8988T (cell line): ENCODE data around the gene RND2.

Experiments
- DNase-seq: peaks from one replicate; pipeline ENCODE4 v3.0.0; 2011

RND2 gene

DNA sequence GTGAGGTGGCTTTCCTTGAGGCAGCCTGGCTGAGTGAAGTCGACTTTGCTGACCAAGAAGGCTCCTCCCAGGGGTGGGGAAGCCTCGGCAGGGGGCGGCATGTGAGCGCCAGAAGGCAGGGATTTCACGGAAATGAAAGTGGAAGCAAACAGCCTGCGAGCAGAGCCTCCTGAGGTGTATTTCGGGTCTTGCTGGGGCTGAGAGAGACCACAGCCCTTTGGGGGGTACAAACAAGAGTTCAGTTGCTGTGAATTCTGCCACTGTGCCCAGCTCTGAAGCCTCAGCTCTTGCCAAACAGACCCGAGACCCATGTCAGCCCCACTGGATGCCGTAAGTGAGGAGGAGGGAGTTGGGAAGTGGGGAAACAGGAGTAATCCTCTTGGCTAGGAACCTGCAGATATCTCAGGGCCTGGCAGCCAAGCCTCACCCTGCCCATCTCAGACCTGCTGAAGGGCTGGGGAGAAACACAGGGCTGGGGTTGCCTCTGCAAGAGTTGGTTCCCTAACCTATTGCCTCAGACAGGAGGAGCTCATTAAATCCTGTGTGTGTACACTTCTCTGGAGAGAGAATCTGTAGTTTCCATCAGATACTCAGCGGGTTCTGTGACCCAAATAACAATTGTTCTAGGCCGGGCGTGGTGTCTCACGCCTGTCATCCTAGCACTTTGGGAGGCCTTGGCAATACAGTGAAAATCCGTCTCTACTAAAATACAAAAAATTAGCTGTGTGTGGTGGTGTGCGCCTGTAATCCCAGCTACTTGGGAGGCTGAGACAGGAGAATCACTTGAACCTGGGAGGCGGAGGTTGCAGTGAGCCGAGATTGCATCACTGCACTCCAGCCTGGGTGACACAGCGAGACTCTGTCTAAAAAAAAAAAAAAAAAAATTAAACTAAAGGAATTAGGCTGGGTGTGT is 18.1 kb upstream of the RND2 start, which contains the start of gene IFI35:
IFI35 (plus strand) TSS at position 146 of the 913 bp plus-strand sequence; CDS start at position 310, 164 bp downstream.
- DNase-seq: no peak

DNA sequence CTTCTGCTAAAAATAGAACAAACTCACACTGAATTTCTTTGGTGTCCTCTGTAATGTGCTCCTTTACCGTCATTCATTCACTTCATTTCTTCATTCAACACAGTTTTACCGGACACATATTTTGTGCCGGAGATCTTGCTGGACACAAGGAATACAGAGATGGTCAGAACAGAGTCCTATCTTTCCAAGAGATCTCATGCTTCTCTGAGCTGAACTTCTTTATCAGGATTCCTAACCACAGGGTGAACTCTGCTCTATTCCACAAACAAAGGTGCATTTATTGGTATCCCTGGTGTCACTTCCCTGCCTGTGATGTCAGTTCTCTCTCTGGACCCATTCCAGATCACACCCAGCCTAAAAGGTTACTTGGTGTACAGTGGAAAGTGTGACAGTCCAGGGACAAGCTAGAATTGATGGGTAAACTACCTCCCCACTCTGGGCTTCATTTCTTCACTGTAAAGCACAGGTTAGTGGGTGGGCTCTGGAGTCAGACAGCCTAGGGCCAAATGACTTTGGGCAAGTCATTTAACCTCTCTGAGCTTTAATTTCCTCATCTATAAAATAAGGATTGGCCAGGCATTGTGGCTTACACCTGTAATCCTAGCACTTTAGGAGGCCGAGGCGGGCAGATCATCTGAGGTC is 14.2 kb upstream of the RND2 start:
- no peak for DNase-seq

DNA sequence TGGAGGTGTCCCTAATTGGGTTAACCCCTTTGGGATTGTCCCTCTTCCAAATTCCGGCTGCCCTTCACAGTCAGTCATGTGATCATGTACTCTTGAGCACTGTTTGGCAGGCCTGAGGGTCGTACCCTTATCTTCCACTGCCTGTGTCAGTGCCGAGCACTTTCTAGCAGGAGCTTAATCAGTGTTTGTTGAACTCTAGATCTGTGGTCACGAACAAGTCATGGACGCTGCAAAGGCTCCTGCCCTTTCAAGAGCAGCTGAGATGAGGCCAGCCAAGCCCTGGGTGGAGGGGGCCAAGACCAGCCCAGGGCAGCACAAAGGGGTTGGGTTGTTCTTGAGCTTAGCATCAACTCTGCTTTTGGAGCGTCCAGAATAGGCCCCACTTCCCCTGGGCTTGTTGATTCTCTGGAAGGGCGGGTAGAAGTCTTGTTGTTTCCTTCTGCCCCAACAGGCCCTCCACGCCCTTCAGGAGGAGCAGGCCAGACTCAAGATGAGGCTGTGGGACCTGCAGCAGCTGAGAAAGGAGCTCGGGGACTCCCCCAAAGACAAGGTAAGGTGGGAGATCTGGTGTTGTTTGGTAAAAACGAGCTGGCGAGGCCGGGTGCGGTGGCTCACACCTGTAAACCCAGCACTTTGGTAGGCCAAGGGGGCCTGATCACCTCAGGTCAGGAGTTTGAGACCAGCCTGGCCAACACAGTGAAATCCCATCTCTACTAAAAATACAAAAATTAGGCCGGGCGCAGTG is 13.1 kb upstream of the RND2 start:
- DNase-seq: no peak

DNA sequence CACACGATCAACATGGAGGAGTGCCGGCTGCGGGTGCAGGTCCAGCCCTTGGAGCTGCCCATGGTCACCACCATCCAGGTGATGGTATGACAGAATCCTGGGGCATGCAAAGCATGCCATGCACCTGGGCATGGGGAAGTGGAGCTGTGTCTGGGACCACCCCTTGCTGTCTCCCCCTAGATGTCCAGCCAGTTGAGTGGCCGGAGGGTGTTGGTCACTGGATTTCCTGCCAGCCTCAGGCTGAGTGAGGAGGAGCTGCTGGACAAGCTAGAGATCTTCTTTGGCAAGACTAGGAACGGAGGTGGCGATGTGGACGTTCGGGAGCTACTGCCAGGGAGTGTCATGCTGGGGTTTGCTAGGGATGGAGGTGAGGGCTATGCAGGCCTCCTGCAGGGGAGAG is 11.7 kb upstream of the RND2 start:
- DNase-seq: no peak

DNA sequence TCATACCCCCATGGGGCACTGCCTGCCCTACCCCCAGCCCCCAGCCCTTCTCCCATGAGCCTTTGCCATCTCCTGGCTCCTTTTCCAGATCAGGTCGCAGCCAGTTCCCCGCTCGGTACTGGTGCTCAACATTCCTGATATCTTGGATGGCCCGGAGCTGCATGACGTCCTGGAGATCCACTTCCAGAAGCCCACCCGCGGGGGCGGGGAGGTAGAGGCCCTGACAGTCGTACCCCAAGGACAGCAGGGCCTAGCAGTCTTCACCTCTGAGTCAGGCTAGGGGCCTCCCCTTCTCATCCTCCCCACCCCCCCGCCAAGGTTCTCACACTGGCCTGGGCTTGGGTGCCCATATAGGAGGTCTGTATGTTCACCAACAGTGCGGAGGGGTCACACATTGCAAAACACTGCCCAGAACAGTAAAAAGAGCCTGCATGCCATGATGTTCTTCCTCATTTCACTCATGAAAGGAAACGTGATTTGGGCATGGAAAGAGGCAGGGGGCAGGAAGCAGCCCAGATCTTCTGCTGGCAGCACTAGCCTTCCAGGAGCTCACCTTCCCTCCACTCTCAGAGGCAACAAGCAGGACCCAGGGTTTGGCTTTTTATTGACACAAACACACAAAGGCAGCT is 10.9 kb upstream of the RND2 start:
- DNase-seq: no peak

DNA sequence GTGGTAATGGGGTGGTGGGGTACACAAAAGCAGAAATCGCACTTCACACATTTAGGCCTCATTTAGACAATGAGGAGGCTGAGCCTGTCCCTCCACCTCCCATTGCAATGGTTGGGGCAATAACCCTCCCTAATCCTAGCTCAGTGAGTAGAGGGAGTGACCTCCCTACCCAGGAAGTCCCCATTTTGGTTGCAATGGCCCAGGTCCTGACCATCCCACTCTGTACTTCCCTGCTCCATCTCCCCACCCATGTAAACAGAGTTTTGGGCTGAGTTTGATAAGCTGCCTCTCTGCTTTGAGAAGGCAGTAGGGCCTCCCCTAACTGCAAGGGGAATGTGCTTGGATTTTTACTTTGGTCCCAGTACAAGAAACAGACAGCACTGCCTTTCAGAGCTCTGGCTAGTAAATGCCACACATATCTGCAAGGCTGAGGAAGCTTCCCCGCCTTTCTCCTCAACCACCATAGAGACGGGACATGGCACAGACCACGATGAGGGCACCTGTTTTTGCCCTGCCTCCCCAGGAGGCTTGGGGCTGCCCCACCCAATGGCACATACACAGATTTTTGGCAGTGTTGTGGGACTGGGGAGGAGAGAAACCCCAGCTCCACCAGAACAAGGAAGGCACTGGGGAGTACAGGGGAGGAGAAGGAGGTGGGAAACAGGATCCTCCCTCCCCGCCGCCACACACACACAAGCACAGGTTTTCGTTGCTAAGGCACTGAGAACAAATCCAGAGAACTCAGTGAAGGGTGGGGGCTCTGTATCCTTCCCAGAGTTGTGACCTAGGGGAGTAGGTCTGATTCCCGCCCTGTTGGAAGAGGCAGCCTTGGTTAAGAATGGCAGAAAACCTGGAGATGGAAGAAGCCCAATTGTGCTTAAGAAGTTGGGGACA is 10.1 kb upstream of the RND2 start:
- no peak for DNase-seq

DNA sequence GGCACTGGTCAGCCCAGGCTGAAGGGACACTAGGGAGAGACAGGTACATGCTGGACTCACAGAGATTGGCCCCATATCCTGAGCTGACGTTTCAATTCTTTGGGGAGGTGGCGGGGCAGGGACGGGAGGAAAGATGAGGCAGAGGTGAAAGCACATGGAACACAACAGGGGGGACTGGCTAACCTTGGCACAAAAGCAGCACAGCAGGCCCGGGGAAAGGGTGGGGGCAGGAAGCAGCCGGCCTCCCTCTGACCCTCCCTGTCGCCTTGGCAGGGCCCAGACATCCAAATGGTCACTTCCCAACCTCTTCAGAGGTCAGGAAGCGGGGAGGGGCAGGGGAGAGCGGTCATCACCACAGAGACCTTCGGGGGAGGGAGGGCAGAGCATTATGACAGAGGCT is 9.5 kb upstream of the RND2 start:
- no peak for DNase-seq

DNA sequence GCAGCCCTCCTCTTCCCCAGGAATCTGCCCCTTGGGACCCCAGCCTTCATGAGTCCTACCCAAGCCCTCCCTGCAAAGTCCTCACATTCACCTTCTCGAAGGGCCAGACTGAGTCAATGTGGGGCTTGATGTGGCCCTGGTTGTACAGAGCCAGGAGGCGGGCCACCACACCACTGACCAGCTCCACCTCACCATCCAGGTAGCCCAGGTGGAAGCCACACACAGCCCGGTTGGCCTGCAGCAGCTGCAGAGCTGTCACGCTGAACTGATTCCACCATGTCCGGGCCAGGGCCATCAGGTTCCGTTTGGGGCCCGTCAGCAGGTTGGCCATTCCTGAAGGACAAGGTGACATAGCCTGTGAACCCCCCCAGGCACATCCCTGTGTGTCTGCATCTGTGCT is 8.8 kb upstream of the RND2 start:
- no peak for DNase-seq

DNA sequence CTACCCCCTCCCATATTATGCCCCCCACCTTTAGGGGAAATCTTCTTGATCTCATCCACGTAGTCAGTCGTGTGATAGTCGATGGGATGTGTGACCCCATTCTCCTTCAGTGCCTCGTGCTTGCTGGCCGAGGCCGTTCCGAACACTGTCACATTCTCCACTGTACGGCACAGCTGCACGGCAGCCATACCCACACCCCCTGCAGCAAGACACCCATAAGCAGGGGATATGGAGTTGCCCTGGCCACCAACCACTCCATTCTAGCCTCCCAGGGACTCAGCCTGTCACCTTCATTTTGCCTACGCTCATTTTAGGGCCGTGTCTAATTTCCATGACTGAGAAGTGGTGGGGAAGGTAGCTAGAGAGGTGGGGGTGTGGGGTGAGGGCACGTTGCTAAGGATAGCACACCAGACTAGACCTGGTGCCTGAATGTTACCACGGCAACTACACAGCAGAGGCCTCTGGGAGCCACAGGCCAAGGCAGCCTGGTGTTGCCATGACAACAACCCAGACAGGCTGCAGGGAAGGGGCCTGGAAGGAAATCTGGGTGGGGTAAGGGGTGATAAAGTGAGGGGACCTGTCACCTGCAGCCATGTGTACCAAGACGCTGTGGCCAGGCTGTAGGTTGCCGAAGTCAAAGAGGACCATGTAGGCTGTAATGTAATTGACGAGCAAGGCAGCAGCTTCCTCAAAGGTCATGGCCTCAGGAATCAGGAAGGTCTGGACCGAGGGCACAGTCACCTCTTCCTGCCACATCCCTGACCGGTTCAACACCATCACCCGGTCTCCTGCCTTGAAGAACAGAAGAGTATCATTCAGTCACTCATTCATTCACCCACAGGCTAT is 6.8 kb upstream of the RND2 start:
- no peak for DNase-seq

DNA sequence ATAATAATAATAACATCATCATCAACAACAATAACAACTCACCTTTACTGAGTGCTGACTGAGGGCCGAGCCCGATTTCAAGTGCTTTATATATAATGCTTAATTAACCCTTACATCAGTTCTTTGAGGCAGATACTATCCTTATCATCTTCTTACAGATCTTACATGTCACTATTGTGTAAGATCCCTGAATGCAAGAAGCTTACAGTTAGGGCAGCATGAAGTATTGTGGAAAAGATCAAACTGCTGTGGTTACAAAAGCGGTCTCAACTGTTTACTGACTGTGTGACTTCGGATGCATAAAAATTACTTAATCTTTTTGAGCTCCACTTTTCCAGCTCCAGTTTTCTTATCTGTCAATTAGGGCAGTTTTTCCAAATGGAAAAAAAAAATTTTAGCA is 6.1 kb upstream of the RND2 start:
- DNase-seq: no peak

DNA sequence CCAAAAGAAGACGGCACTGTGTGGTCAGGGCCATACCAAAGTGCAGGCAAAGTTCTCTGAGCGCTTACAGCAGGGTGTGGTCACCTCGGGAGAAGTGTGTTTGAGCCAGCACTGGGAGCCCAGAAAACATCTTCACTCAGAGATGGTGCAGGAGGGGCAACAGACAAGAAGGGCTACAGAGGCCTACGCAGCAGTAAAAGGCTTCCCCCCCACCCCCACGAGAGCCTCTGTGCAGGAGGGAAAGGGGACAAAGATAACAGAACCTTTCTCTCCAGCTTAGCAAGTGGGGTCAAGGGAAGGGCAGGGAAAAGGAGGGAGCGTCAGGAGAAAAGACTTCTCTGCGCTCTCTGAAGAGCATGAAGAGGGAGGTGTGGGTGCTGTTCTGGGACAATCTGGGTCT is 5.6 kb upstream of the RND2 start:
- DNase-seq: no peak

DNA sequence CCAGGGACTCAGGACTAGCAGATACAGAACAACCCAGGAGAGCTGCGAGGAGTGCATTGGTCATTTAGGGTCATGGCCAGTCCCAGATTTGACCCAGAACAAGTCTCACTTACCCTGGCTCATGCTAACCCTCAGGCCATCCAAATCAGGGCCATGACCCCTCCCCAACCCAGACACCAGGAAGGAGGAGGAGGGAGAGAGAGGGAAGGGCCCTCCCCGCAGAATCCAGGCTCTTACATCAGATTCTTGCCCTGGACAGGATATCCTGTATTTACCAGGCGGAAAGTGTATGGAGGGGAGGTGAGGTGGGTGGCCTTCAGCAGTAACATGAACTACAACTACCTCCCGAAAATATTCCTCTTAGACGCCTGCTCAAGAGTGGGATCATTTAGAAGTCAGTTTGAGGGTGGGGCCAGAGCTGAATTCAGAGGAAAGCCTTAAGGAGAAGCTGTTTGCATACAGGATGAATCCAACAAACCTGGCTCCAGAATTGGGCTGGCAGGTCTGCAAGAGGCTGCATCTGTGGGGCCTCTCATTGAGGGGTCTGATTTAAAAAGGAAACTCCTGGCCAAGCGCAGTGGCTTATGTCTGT is 4.9 kb upstream of the RND2 start:
- no peak for DNase-seq

DNA sequence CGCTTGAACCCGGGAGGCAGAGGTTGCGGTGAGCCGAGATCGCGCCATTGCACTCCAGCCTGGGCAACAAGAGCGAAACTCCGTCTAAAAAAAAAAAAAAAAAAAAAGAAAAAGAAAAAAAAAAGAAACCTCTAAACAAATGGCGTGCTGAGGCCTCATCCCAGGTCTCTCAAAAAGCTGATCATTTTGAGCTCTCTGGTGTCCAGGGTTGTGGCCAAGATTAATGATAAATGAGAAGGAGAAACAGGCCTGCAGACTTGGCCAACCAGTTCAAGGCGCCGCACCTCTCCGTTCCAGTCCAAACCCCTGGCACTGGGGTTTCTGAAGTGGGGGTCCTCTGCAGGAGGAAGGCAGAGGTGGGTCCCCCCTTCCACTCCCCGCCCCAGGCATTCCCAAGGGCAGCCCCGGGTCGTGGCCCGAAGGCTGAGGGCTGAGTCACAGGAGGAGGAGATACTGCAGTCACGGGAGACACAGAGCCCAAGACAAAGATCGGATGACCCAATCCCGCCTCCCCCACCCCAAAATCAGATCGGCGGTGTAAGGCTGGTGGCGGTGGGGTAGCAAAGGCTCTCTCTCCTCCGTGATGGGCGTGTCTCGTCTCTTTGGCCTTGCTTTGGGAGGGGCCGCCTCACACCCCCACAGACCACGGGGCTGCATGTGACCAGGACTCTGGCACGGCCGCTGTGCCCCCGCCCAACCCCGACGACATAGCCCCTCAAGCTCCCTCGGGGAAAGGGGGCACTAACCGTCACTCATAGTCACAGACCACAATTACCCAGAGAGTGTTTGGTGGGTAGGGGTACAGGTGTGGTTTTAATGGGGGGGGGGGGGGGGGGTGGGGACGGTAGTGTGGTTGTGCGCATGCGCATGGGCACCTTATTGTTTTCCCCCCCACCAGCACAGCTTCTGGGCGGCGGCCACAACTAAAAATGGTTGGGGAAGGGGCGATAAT is 4.0 kb upstream of the RND2 start:
- peak; percentile 72 for DNase-seq

DNA sequence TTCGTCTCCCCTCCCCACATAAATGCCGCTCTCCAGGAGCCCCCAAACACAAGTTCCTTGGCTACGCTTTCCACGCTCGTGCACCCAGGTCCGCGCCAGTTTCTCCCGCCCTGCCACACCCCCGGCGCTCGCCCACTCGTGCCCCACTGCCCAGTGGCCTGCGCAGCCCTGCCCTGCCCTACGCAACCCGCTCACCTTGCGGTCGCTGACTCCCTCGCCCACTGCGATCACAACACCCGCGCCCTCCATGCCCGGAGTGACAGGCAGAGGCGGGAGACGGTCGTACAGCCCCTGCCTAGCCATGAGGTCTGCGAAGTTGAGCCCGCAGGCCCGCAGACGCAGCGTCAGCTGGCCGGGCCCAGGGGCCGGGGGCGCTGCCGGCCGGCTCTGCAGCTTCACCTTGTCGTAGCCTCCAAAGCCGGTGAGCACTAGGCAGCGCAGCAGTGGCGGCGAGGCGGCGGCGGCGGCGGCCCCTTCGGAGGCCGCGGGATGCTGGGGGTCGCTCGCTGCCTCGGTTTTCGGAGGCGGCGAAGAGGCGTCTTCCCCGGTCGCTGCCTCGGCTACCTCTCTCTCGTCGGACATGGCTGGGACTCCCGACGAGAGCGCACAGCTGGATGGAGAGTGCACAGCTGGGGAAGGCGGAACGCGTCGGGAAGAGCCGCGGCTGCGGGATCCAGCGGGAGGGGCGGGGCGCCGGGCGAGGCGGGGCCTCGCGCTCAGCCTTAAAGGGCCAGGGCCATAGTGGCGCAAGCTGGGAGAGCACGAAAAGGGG is 3.1 kb upstream of the RND2 start, which contains the start of gene VAT1:
VAT1 (minus strand) TSS at position 645 of the 772 bp plus-strand sequence; CDS start at position 582, 63 bp downstream.
- DNase-seq: peak; percentile 77

DNA sequence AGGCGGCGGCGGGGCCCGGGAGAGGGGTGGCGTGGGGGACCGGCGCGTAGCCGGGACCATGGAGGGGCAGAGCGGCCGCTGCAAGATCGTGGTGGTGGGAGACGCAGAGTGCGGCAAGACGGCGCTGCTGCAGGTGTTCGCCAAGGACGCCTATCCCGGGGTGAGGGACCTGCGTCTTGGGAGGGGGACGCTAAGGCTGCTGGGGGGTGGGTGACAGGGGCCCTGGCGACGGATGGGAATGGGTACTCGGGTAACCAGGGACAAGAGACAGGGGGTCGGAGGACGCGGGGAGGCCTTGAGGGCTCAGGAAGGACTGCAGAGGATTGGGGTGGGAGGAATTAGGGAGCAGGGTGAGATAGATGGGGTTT is 243 bp downstream of the RND2 start:
- DNase-seq: peak; percentile 42

DNA sequence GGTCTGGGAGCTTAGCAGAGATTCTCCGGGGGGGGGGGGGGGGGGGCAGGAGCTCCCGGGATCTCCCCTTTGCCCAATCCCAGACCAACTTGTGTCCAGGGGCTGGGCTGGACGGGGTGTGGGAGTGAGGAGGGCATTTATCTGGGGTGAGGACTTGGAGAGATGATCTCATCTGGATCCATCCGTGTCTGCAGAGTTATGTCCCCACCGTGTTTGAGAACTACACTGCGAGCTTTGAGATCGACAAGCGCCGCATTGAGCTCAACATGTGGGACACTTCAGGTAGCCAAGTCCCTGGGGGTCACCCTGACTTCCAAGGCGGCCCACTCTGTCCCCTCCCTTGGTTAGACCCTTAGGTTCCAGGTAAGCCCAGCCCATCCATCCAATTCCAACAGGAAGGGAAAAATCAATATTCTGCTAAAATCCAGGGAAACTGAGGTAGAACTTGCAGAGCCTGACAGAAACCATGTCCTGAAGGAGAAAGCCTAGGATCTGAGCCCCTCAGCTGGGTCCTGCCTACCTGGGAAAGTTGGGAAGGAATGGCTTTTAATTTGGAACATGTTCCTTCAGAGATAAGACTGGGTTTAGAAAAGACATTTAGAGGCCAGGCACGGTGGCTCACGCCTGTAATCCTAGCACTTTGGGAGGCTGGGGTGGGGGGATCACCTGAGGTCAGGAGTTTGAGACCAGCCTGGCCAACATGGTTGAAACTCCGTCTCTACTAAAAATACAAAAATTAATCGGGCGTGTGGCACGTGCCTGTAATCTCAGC is 921 bp downstream of the RND2 start:
- no peak for DNase-seq

DNA sequence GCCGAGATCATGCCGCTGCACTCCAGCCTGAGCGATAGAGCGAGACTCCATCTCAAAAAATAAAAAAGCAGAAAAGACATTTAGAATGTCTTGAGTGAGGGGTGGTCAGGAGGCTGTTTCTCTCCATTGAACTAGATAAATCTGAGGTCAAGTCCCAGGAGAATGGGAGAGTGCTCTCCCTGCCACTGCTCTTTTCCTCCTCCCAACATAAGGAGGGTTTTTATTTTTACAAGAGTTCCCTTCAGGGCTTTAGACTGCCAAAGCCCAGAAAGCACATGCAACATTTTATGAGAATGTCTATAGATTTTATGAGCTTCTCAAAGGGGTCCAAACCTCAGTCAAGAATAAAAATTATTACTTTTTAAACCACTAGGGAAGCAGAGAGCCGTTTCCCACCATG is 1.6 kb downstream of the RND2 start:
- no peak for DNase-seq
